ENCODE results near the gene LRRC25.

- TF ChIP-seq CTCF (IDR thresholded peaks at IDR 0.05; ENCODE audit: insufficient read depth, low read depth, low read length) = no peak
- TF ChIP-seq EZH2 (IDR thresholded peaks at IDR 0.05; ENCODE audit: insufficient read depth, low read length) = no peak
Observed at GRCh38 chr19:18373892-18374629, 23.4 kb downstream of the LRRC25 start.

All from astrocyte (in vitro differentiated cells and primary cell).